GM23338 (cell line): ENCODE data around the gene SLC38A9. TPM values are rescaled to one million over a fixed set of nuclear protein-coding genes. Genes with fewer than 3 reads are reported as not detected.

Source experiments
- ATAC-seq: fragments of 200-7000 bp; cut with Tn5 transposase; 3 replicates; pipeline ENCODE4 v1.9.1; 2020
- DNase-seq: peaks from one replicate; pipeline ENCODE4 v3.0.0-alpha.2; 2015; ENCODE audit warnings: low spot score
- H2AFZ ChIP-seq: fragments of 200-600 bp; sonication (generic); 2 replicates; pipeline ENCODE4 v1.8.0; 2016; ENCODE audit warnings: antibody characterized with exemption, mild to moderate bottlenecking, moderate library complexity
- H3F3A ChIP-seq: fragments of 200-600 bp; sonication (generic); replicated peaks from 2 replicates; pipeline ENCODE4 v1.8.0; 2017; ENCODE audit warnings: antibody characterized with exemption, mixed run types, low read depth
- H3K27ac ChIP-seq: fragments of 200-600 bp; sonication (generic); 2 replicates; pipeline ENCODE4 v1.6.1; 2016; ENCODE audit warnings: low read depth
- H3K27me3 ChIP-seq: fragments of 200-600 bp; sonication (generic); 2 replicates; pipeline ENCODE4 v1.8.0; 2016; ENCODE audit warnings: mild to moderate bottlenecking, mixed run types, moderate library complexity; ENCODE audit not compliant: insufficient read depth
- H3K36me3 ChIP-seq: fragments of 200-600 bp; sonication (generic); 2 replicates; pipeline ENCODE4 v1.8.0; 2016; ENCODE audit warnings: mild to moderate bottlenecking; ENCODE audit not compliant: insufficient read depth
- H3K4me1 ChIP-seq: fragments of 200-600 bp; sonication (generic); 2 replicates; pipeline ENCODE4 v1.8.0; 2016; ENCODE audit warnings: mild to moderate bottlenecking, moderate library complexity; ENCODE audit not compliant: insufficient read depth
- H3K4me2 ChIP-seq: fragments of 200-600 bp; sonication (generic); 2 replicates; pipeline ENCODE4 v1.7.1; 2017; ENCODE audit warnings: mixed run types
- H3K4me3 ChIP-seq: fragments of 200-600 bp; sonication (generic); 2 replicates; pipeline ENCODE4 v1.6.1; 2016; ENCODE audit warnings: mixed run types
- H3K79me2 ChIP-seq: fragments of 200-600 bp; sonication (generic); replicated peaks from 2 replicates; pipeline ENCODE4 v1.8.0; 2017; ENCODE audit warnings: mild to moderate bottlenecking; ENCODE audit not compliant: insufficient read depth
- H3K9me2 ChIP-seq: fragments of 200-600 bp; sonication (generic); 2 replicates; pipeline ENCODE4 v1.8.0; 2017; ENCODE audit not compliant: insufficient read depth
- H4K20me1 ChIP-seq: fragments of 200-600 bp; sonication (generic); replicated peaks from 2 replicates; pipeline ENCODE4 v1.8.0; 2017; ENCODE audit warnings: mild to moderate bottlenecking; ENCODE audit not compliant: insufficient read depth
- H3K27ac Mint-ChIP-seq: 2 replicates; pipeline ENCODE4 v1.8.0; 2020; ENCODE audit warnings: inconsistent platforms, mild to moderate bottlenecking, moderate library complexity, mixed read lengths
- H3K27me3 Mint-ChIP-seq: 3 replicates; pipeline ENCODE4 v1.8.0; 2022; ENCODE audit warnings: low read depth, mild to moderate bottlenecking, moderate library complexity, mixed read lengths, inconsistent platforms; ENCODE audit not compliant: insufficient read depth, poor library complexity
- H3K36me3 Mint-ChIP-seq: 3 replicates; pipeline ENCODE4 v1.8.0; 2021; ENCODE audit warnings: low read depth, mild to moderate bottlenecking, inconsistent platforms, moderate library complexity, mixed read lengths
- H3K4me1 Mint-ChIP-seq: 3 replicates; pipeline ENCODE4 v1.8.0; 2020; ENCODE audit warnings: mild to moderate bottlenecking, inconsistent platforms, mixed read lengths
- H3K4me3 Mint-ChIP-seq: 3 replicates; pipeline ENCODE4 v1.8.0; 2021; ENCODE audit warnings: moderate library complexity, mild to moderate bottlenecking, inconsistent platforms, mixed read lengths
- H3K9me3 Mint-ChIP-seq: 3 replicates; pipeline ENCODE4 v1.8.0; 2020; ENCODE audit warnings: moderate library complexity, mild to moderate bottlenecking, inconsistent platforms, mixed read lengths
- CREB1 ChIP-seq: fragments of 250-450 bp; sonication (Bioruptor Pico); IDR thresholded peaks from 2 replicates; pipeline ENCODE4 v1.5.0; 2020; ENCODE audit warnings: low read depth, mild to moderate bottlenecking, moderate library complexity
- EZH2 ChIP-seq: fragments of 200-600 bp; sonication (generic); IDR thresholded peaks from one replicate; pipeline ENCODE4 v1.8.0; 2017; ENCODE audit warnings: antibody characterized with exemption, mild to moderate bottlenecking, low read depth; ENCODE audit not compliant: unreplicated experiment
- NANOG ChIP-seq: IDR thresholded peaks from 2 replicates; pipeline ENCODE4 v1.6.1; 2016; ENCODE audit warnings: antibody characterized with exemption, borderline replicate concordance
- POLR2AphosphoS5 ChIP-seq: IDR thresholded peaks from 2 replicates; pipeline ENCODE4 v1.6.1; 2016; ENCODE audit warnings: antibody characterized with exemption, low read depth
- REST ChIP-seq: IDR thresholded peaks from one replicate; pipeline ENCODE4 v1.6.1; 2018; ENCODE audit warnings: antibody characterized with exemption; ENCODE audit not compliant: unreplicated experiment
- ZNF331 ChIP-seq: fragments of 250-450 bp; sonication (Bioruptor Pico); IDR thresholded peaks from 2 replicates; pipeline ENCODE4 v1.5.0; 2020; ENCODE audit warnings: low read depth, mild to moderate bottlenecking, moderate library complexity
- polyA plus RNA-seq: library from polyadenylated mRNA; unstranded; fragments of >200 nt; fragmentation: Nextera tagmentation; extraction: Ambion mirVana; gene quantifications from 2 replicates; pipeline ENCODE4 v1.2.1, GENCODE V29; 2016
- total RNA-seq: library from RNA; depleted of rRNA; stranded (reverse); fragments of >200 nt; shearing (Covaris generic); gene quantifications from 2 replicates; pipeline ENCODE4 v1.2.3, GENCODE V29; 2014

SLC38A9 gene
- total and polyA plus RNA-seq, 2 experiments from 2014 or later = 30.8 to 64.8 TPM

DNA sequence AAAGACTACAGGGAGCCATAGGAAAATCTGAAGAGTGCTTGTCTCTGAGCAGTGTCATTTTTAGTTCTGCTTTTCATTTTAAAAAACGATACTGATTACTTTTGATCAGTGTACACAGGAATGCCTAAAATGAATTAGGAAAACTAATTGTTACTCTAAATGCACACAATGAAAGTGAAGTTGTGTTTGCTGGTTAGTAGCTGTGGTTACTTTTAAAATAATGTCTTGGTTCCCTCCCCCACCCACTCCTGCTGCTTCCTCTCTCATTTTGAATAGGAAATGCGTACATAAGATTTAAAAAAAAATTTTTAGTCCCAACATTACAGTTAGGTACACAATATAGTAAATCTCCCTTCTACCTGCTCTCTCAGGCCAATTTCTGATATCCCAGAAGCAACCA lies 129.9 kb downstream of the SLC38A9 start:
- no peaks in the 10 kb centered on the region for H4K20me1 ChIP-seq
- no peak overlapping the region for H3K27ac ChIP-seq
- peaks cover 17% of the 10 kb centered on the region for H3K4me1 Mint-ChIP-seq
- ATAC-seq (no peak), DNase-seq (no peak)
- H3K4me3 ChIP-seq = no peak overlapping the region
- no peaks in the 10 kb centered on the region for H3K9me2 ChIP-seq
- no peak overlapping the region for H3K4me3 Mint-ChIP-seq
- H3K4me1 ChIP-seq = peaks cover 20% of the 10 kb centered on the region
- H3K27me3 ChIP-seq = no peaks in the 10 kb centered on the region
- no peaks in the 10 kb centered on the region for H3K79me2 ChIP-seq
- H3K9me3 Mint-ChIP-seq = no peaks in the 10 kb centered on the region; the same call in 2 of the 3 replicates
- no peak overlapping the region for H2AFZ ChIP-seq
- no peak overlapping the region for H3K4me2 ChIP-seq
- peaks cover 6% of the 10 kb centered on the region for H3K27me3 Mint-ChIP-seq
- no peaks in the 10 kb centered on the region for H3K36me3 ChIP-seq
- H3F3A ChIP-seq = 0 out of 2 replicates have a peak, but pooled peaks cover 2% of the 10 kb centered on the region
- H3K36me3 Mint-ChIP-seq = no peaks in the 10 kb centered on the region
- TF ChIP-seq NANOG (no peak), REST (no peak), ZNF331 (CRISPR knock-in tag) (no peak), CREB1 (CRISPR knock-in tag) (no peak)
- peak overlapping the region; percentile 17 for H3K27ac Mint-ChIP-seq

- H3K36me3 Mint-ChIP-seq = no peaks in the 10 kb centered on the region
- no peak overlapping the region for H3K27ac Mint-ChIP-seq
- H3K4me3 Mint-ChIP-seq = no peak overlapping the region
These were observed 132.1 kb downstream of the SLC38A9 start for GRCh38 chr5:55580042-55580441.

GRCh38 chr5:55578771-55579170 lies 133.4 kb downstream of the SLC38A9 start:
- Histone ChIP-seq H3K27ac (no peak overlapping the region), H3K36me3 (no peaks in the 10 kb centered on the region), H3K79me2 (no peaks in the 10 kb centered on the region), H3K4me1 (peaks cover 36% of the 10 kb centered on the region), H4K20me1 (no peaks in the 10 kb centered on the region), H3K9me2 (no peaks in the 10 kb centered on the region), H3K27me3 (no peaks in the 10 kb centered on the region), H3K4me3 (no peak overlapping the region), H3K4me2 (no peak overlapping the region), H2AFZ (no peak overlapping the region), H3F3A (no peaks in the 10 kb centered on the region)
- ATAC-seq (peak; percentile 33; the same call in 2 of the 3 replicates), DNase-seq (no peak)
- Mint-ChIP-seq H3K4me3 (no peak overlapping the region), H3K36me3 (no peaks in the 10 kb centered on the region), H3K9me3 (no peaks in the 10 kb centered on the region), H3K27me3 (peaks cover 3% of the 10 kb centered on the region), H3K27ac (no peak overlapping the region), H3K4me1 (peaks cover 24% of the 10 kb centered on the region)
- TF ChIP-seq EZH2 = no peak

More at GRCh38 chr5:55580042-55580441, 132.1 kb downstream of the SLC38A9 start:
- Histone ChIP-seq H3K36me3 (no peaks in the 10 kb centered on the region), H3K79me2 (no peaks in the 10 kb centered on the region), H3K4me1 (peaks cover 37% of the 10 kb centered on the region), H3K27me3 (no peaks in the 10 kb centered on the region), H3K9me2 (no peaks in the 10 kb centered on the region), H3F3A (0 out of 2 replicates have a peak, but pooled peaks cover 2% of the 10 kb centered on the region), H3K27ac (no peak overlapping the region), H3K4me3 (no peak overlapping the region), H3K4me2 (no peak overlapping the region), H4K20me1 (no peaks in the 10 kb centered on the region), H2AFZ (no peak overlapping the region; the same call in 1 of the 2 replicates)
- DNase-seq = no peak
- no peak for ATAC-seq
- TF ChIP-seq NANOG (no peak), POLR2AphosphoS5 (no peak)
- Mint-ChIP-seq H3K4me1 (peaks cover 24% of the 10 kb centered on the region), H3K27me3 (peaks cover 5% of the 10 kb centered on the region), H3K9me3 (no peaks in the 10 kb centered on the region)
